Fibroblast of skin of left quadriceps (primary cell): Measurements from ENCODE around the gene TIFAB.

Experiments used
- DNase-seq, 2 experiments: peaks; one replicate each; pipeline ENCODE4 v3.0.0-alpha.2; 2013; ENCODE audit warnings: low read depth in 2 of 2

TIFAB gene

GRCh38 chr5:135442431-135443160, 9.6 kb downstream of the TIFAB start:
- no peak for DNase-seq

GRCh38 chr5:135441919-135442318, 10.2 kb downstream of the TIFAB start:
- DNase-seq: no peak

- DNase-seq: no peak
Observed at GRCh38 chr5:135441350-135441831, 10.8 kb downstream of the TIFAB start.

- no peak for DNase-seq
Observed at GRCh38 chr5:135440916-135441315, 11.2 kb downstream of the TIFAB start.

- no peak for DNase-seq
Observed at GRCh38 chr5:135439231-135440205, 12.6 kb downstream of the TIFAB start.

- no peak for DNase-seq
Observed at GRCh38 chr5:135438636-135439221, 13.4 kb downstream of the TIFAB start.

- peak; percentile 95 to 96 for DNase-seq
Observed at GRCh38 chr5:135437796-135438560, 14.2 kb downstream of the TIFAB start.

GRCh38 chr5:135437422-135437795, 14.7 kb downstream of the TIFAB start:
- DNase-seq: no peak

- DNase-seq: no peak
Observed at GRCh38 chr5:135436951-135437418, 15.2 kb downstream of the TIFAB start.

- no peak for DNase-seq
Observed at GRCh38 chr5:135435467-135436330, 16.5 kb downstream of the TIFAB start.

- DNase-seq: no peak
Observed at GRCh38 chr5:135434591-135435466, 17.3 kb downstream of the TIFAB start.

GRCh38 chr5:135433681-135434426, 18.3 kb downstream of the TIFAB start:
- no peak for DNase-seq

GRCh38 chr5:135432113-135432512, 20.0 kb downstream of the TIFAB start:
- DNase-seq: no peak

GRCh38 chr5:135430135-135430437, 22.1 kb downstream of the TIFAB start:
- no peak for DNase-seq

- no peak for DNase-seq
Observed at GRCh38 chr5:135429301-135430134, 22.6 kb downstream of the TIFAB start.

- no peak for DNase-seq
Observed at GRCh38 chr5:135428586-135428985, 23.6 kb downstream of the TIFAB start.

GRCh38 chr5:135426102-135427082, 25.8 kb downstream of the TIFAB start:
- DNase-seq: no peak
